Endothelial cell of umbilical vein (primary cell): Measurements from ENCODE around the gene NFATC1. TPM values are rescaled to one million over a fixed set of nuclear protein-coding genes. Genes with fewer than 3 reads are reported as not detected.

Experiments used
- BruUV-seq: library from RNA; stranded (reverse); fragments of 400-500 nt; replicated peaks from 2 replicates; lab custom pipeline; 2021; lab: Mats Ljungman, UMichigan
- CTCF ChIA-PET: fragments of 300-600, 350-600 bp; sonication (Branson Sonifier 250); formaldehyde crosslinking; loops from one replicate; lab custom pipeline; 2021; ENCODE audit warnings: antibody characterized with exemption, inconsistent platforms; lab: Charles Lee
- POLR2A ChIA-PET: fragments of 300-600, 350-600 bp; sonication (Branson Sonifier 250); formaldehyde crosslinking; loops from one replicate; lab custom pipeline; 2021; ENCODE audit warnings: antibody characterized with exemption, inconsistent platforms; lab: Charles Lee
- DNase-seq: peaks from one replicate; pipeline ENCODE4 v3.0.0-alpha.2; 2011; ENCODE audit warnings: low read depth, low spot score
- FAIRE-seq: peaks from 2 replicates; lab custom pipeline; 2011; peaks lifted over from hg19 to GRCh38; lab: Jason Lieb, UNC
- H2AFZ ChIP-seq: 2 replicates; pipeline ENCODE4 v1.6.0; 2012; ENCODE audit warnings: low read depth, low read length, control low read depth, inconsistent platforms
- H3K27ac ChIP-seq: 2 replicates; pipeline ENCODE4 v1.5.1; 2011; ENCODE audit warnings: low read depth, mild to moderate bottlenecking, control low read depth, low read length, moderate library complexity; ENCODE audit not compliant: insufficient read depth
- H3K27me3 ChIP-seq, 2 experiments: 2 replicates each; pipeline versions ENCODE4 v1.6.0 to v1.6.1; 2011; ENCODE audit warnings: low read length in 2 of 2, mixed read lengths in 1 of 2; ENCODE audit not compliant: control insufficient read depth in 2 of 2, insufficient read depth in 2 of 2
- H3K36me3 ChIP-seq, 2 experiments: 2 replicates in 1 of 2; 3 replicates in 1 of 2; pipeline ENCODE4 v1.5.1; 2011; ENCODE audit warnings: low read length in 2 of 2, mild to moderate bottlenecking in 1 of 2, moderate library complexity in 1 of 2; ENCODE audit not compliant: control insufficient read depth in 2 of 2, insufficient read depth in 2 of 2; ENCODE audit errors: extremely low read depth in 1 of 2
- H3K4me1 ChIP-seq: 3 replicates; pipeline ENCODE4 v1.5.1; 2011; ENCODE audit warnings: mild to moderate bottlenecking, low read length; ENCODE audit not compliant: control insufficient read depth, insufficient read depth; ENCODE audit errors: extremely low read depth
- H3K4me2 ChIP-seq: 2 replicates; pipeline ENCODE4 v1.6.1; 2011; ENCODE audit warnings: low read length, control low read depth, mixed read lengths; ENCODE audit not compliant: insufficient read depth
- H3K4me3 ChIP-seq, 3 experiments: fragments of 200-600 bp in 1 of 3; sonication (generic), shearing (Covaris generic) in 1 of 3; replicated peaks in 1 of 3; 2 replicates each; pipeline ENCODE4 v1.5.1; 2011 to 2016; ENCODE audit warnings: control low read depth in 3 of 3, low read length in 3 of 3, mild to moderate bottlenecking in 2 of 3, inconsistent platforms in 1 of 3, low read depth in 1 of 3, moderate library complexity in 1 of 3; ENCODE audit not compliant: insufficient read depth in 1 of 3
- H3K79me2 ChIP-seq: 2 replicates; pipeline ENCODE4 v1.6.0; 2012; ENCODE audit warnings: low read length, inconsistent platforms; ENCODE audit not compliant: control insufficient read depth, insufficient read depth
- H3K9ac ChIP-seq: replicated peaks from 2 replicates; pipeline ENCODE3; 2011; ENCODE audit warnings: low read length, control low read depth; ENCODE audit not compliant: insufficient read depth; ENCODE audit errors: extremely low read depth
- H3K9me1 ChIP-seq: replicated peaks from 3 replicates; pipeline ENCODE4 v1.6.0; 2011; ENCODE audit warnings: mild to moderate bottlenecking, low read length; ENCODE audit not compliant: control insufficient read depth, insufficient read depth; ENCODE audit errors: extremely low read depth
- H3K9me3 ChIP-seq: replicated peaks from 2 replicates; pipeline ENCODE4 v1.5.1; 2012; ENCODE audit warnings: low read length, inconsistent platforms; ENCODE audit not compliant: control insufficient read depth, insufficient read depth
- H4K20me1 ChIP-seq: replicated peaks from 2 replicates; pipeline ENCODE3; 2011; ENCODE audit warnings: mild to moderate bottlenecking, low read length; ENCODE audit not compliant: control insufficient read depth, insufficient read depth; ENCODE audit errors: extremely low read depth
- CTCF ChIP-seq, 2 donors: IDR thresholded peaks; 1 replicate in 1 of 2; 2 replicates in 1 of 2; pipeline ENCODE4 v1.5.1; 2011; ENCODE audit warnings: low read length in 2 of 2, mild to moderate bottlenecking in 2 of 2, moderate library complexity in 2 of 2, control low read depth in 1 of 2, inconsistent platforms in 1 of 2, low read depth in 1 of 2; ENCODE audit not compliant: insufficient read depth in 1 of 2; ENCODE audit errors: extremely low read depth in 1 of 2
- EZH2 ChIP-seq: IDR thresholded peaks from 2 replicates; pipeline ENCODE4 v1.6.1; 2012; ENCODE audit warnings: borderline replicate concordance, low read depth, mild to moderate bottlenecking, moderate library complexity, low read length, inconsistent platforms; ENCODE audit not compliant: severe bottlenecking
- FOS ChIP-seq: IDR thresholded peaks from 2 replicates; pipeline ENCODE4 v1.6.1; 2011; ENCODE audit warnings: mild to moderate bottlenecking, low read length, moderate library complexity, borderline replicate concordance; ENCODE audit not compliant: insufficient read depth
- GATA2 ChIP-seq: IDR thresholded peaks from 2 replicates; pipeline ENCODE4 v1.7.0; 2011; ENCODE audit warnings: low read depth, mild to moderate bottlenecking, moderate library complexity, mixed read lengths, low read length; ENCODE audit not compliant: insufficient read length, insufficient read depth
- JUN ChIP-seq: IDR thresholded peaks from 2 replicates; pipeline ENCODE4 v1.6.1; 2011; ENCODE audit warnings: borderline replicate concordance, low read depth; ENCODE audit not compliant: insufficient read length, insufficient read depth
- MAX ChIP-seq: IDR thresholded peaks from 2 replicates; pipeline ENCODE4 v1.6.1; 2011; ENCODE audit not compliant: insufficient read depth, insufficient read length
- MYC ChIP-seq: IDR thresholded peaks from one replicate; pipeline ENCODE4 v1.6.1; 2011; ENCODE audit warnings: mild to moderate bottlenecking, low read depth, low read length
- POLR2A ChIP-seq: IDR thresholded peaks from 2 replicates; pipeline ENCODE4 v1.6.1; 2012; ENCODE audit warnings: low read depth, mild to moderate bottlenecking, control low read depth, low read length
- POLR2AphosphoS5 ChIP-seq: IDR thresholded peaks from 2 replicates; pipeline ENCODE4 v1.6.1; 2012; ENCODE audit warnings: low read depth, mild to moderate bottlenecking, control low read depth, low read length, moderate library complexity; ENCODE audit not compliant: insufficient read depth
- dilution Hi-C: fragments of 300-500 bp; cut with MboI; formaldehyde crosslinking; loops from one replicate; pipeline ENCODE4 v1.15.0; 2019; ENCODE audit warnings: low sequenced_read_pairs; ENCODE audit not compliant: extremely low pct_ligation_motif_present
- intact Hi-C: fragments of 100-400 bp; cut with micrococcal nuclease; formaldehyde crosslinking; loops from one replicate; pipeline ENCODE4 v1.10.0; 2022
- polyA plus RNA-seq, 4 experiments: library from polyadenylated mRNA; depleted of rRNA in 3 of 4; stranded (reverse) in 3 of 4; unstranded in 1 of 4; fragments of >200 nt; gene quantifications; 2 replicates each; pipeline versions ENCODE4 v1.2.1 to v1.2.3, GENCODE V29; 2011 to 2012; ENCODE audit warnings: missing spikeins in 1 of 4
- total RNA-seq: library from RNA; stranded (reverse); gene quantifications from 2 replicates; pipeline ENCODE4 v1.2.3, GENCODE V29; 2021

Gene NFATC1
- total and polyA plus RNA-seq, 2 donors (not counting 3 experiments of a cell fraction or from before 2014, with no cell fraction given), result 11.1 to 30.0 TPM

GRCh38 chr18:79558933-79559416, 163.2 kb downstream of the NFATC1 start:
- BruUV-seq, result no TSS peak
- dilution Hi-C loops, result no loop called here
- ChIA-PET CTCF (no interaction called here), POLR2A (no interaction called here)
- no peaks in the 10 kb centered on the region for H3K36me3 ChIP-seq
- no peak overlapping the region for H3K4me2 ChIP-seq
- H3K27me3 ChIP-seq, result no peaks in the 10 kb centered on the region
- no peak overlapping the region for H2AFZ ChIP-seq
- intact Hi-C loops, result no loop called here
- no peaks in the 10 kb centered on the region for H3K9me3 ChIP-seq
- H3K4me1 ChIP-seq, result no peaks in the 10 kb centered on the region
- FAIRE-seq, result no peak
- no peak overlapping the region for H3K27ac ChIP-seq
- no peaks in the 10 kb centered on the region for H3K9me1 ChIP-seq
- TF ChIP-seq GATA2, result no peak
- TF ChIP-seq JUN, result no peak
- TF ChIP-seq POLR2A, result no peak
- no peak for TF ChIP-seq FOS
- no peak for TF ChIP-seq MYC
- TF ChIP-seq POLR2AphosphoS5, result no peak
- TF ChIP-seq CTCF (IDR thresholded peaks at IDR 0.05; ENCODE audit: extremely low read depth in 1 of 2, insufficient read depth in 1 of 2, low read depth in 1 of 2, low read length in 2 of 2), result no peak
- TF ChIP-seq EZH2, result no peak
- no peak for TF ChIP-seq MAX
- no peak overlapping the region for H3K9ac ChIP-seq
- H3K4me3 ChIP-seq, result no peak overlapping the region
- no peak for DNase-seq
- H3K79me2 ChIP-seq, result no peaks in the 10 kb centered on the region
- H4K20me1 ChIP-seq, result no peaks in the 10 kb centered on the region
